GM10266 (cell line): ENCODE measurements around the gene SIRT1.

Experiments
- DNase-seq: peaks from one replicate; pipeline ENCODE4 v3.0.0; 2012; ENCODE audit errors: extremely low spot score
- TF ChIP-seq, protein P1 (sequence below): IDR thresholded peaks from 2 replicates; pipeline ENCODE4 v1.5.1; 2012; ENCODE audit warnings: mild to moderate bottlenecking, low read depth; ENCODE audit not compliant: control insufficient read depth, insufficient read depth; ENCODE audit errors: missing control alignments

The SIRT1 gene

DNA sequence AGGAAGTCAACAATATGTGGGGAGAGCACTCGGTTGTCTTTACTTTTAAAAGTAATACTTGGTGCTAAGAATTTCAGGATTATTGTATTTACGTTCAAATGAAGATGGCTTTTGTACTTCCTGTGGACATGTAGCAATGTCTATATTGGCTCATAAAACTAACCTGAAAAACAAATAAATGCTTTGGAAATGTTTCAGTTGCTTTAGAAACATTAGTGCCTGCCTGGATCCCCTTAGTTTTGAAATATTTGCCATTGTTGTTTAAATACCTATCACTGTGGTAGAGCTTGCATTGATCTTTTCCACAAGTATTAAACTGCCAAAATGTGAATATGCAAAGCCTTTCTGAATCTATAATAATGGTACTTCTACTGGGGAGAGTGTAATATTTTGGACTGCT is 32.7 kb downstream of the SIRT1 start:
- no peak for DNase-seq
- TF ChIP-seq, protein P1, sequence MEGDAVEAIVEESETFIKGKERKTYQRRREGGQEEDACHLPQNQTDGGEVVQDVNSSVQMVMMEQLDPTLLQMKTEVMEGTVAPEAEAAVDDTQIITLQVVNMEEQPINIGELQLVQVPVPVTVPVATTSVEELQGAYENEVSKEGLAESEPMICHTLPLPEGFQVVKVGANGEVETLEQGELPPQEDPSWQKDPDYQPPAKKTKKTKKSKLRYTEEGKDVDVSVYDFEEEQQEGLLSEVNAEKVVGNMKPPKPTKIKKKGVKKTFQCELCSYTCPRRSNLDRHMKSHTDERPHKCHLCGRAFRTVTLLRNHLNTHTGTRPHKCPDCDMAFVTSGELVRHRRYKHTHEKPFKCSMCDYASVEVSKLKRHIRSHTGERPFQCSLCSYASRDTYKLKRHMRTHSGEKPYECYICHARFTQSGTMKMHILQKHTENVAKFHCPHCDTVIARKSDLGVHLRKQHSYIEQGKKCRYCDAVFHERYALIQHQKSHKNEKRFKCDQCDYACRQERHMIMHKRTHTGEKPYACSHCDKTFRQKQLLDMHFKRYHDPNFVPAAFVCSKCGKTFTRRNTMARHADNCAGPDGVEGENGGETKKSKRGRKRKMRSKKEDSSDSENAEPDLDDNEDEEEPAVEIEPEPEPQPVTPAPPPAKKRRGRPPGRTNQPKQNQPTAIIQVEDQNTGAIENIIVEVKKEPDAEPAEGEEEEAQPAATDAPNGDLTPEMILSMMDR = no peak

DNA sequence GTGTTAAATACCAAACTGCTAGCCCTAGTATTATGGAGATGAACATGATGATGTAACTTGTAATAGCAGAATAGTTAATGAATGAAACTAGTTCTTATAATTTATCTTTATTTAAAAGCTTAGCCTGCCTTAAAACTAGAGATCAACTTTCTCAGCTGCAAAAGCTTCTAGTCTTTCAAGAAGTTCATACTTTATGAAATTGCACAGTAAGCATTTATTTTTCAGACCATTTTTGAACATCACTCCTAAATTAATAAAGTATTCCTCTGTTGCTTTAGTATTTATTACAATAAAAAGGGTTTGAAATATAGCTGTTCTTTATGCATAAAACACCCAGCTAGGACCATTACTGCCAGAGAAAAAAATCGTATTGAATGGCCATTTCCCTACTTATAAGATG is 33.2 kb downstream of the SIRT1 start:
- TF ChIP-seq, protein P1 = no peak

DNA sequence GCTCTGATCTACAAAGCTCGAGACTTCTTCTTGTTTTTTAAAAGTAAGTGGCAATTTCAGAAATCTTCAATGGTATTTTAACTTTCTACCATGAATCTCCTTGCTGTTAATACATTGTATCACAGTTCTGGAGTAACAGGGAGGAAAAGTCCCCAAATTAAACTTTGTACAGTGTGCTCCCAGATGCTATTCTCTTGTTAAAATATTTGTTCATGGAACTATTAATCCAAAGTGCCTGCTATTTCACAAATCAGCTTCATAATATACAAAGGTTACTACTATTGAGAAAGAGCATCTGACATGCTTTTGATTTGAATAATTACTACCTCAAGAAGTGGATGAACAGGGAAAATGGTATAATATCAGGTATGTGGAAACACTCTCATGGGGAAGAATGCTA is 36.6 kb downstream of the SIRT1 start:
- DNase-seq = no peak
- TF ChIP-seq, protein P1 = no peak

More for the DNA sequence above, 33.2 kb downstream of the SIRT1 start:
- no peak for DNase-seq

DNA sequence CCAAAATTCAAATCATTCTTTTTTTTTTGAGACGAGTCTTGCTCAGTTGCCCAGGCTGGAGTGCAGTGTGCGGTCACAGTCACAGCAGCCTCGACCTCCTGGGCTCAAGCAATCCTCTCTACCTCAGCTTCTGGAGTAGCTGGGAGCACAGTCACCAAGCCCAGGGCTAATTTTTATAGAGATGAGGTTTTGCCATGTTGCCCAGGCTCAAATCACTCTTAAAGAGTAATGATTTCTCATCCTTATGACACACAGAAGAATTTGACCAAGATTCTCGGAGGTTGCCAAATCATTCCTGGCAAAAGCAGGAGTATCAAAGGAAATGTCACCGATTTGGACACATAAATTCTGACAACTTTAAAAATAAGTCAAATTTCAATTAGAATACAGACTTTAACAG is 39.1 kb downstream of the SIRT1 start:
- TF ChIP-seq, protein P1 = no peak
- DNase-seq = no peak

DNA sequence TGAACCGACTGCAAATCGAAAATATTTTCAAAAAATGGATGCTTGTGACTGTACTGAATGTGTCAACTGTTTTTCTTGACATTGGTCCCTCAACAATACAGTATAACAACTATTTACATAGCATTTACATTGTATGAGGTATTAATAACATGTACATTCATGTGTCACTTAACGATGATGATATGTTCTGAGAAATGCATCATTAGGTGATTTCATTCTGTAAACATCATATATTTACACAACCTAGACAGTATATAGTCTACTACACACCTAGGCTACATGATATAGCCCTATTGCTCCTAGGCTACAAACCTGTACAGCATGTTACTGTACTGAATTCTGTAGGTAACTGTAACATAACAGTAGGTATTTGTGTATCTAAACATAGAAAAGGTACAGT is 39.7 kb downstream of the SIRT1 start:
- TF ChIP-seq, protein P1 = no peak
- DNase-seq = no peak

DNA sequence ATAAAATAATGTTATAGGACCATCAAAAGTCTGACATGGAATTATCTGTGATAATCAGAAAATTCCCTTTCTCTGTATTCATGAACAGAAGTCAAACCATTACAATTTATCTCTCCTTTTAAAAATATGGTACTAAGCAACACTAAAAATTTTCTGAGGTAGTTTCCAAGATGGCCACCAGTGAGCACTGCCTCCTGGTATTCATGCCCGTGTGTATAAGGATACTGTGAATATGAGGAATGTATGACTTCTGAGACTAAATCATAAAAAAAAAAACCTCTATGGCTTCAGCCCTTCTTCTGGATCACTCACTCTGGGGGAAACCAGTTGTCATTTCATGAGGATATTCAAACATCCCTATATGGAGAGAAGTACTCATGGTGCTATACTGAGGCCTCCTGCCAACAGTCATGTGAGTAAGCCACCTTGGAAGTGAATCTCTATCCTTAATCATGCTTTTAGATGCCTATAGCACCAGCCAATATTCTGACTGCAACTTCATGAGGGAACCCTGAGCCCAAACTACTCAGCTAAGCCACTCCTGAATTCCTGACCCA is 41.1 kb downstream of the SIRT1 start:
- DNase-seq = no peak
- TF ChIP-seq, protein P1 = no peak

DNA sequence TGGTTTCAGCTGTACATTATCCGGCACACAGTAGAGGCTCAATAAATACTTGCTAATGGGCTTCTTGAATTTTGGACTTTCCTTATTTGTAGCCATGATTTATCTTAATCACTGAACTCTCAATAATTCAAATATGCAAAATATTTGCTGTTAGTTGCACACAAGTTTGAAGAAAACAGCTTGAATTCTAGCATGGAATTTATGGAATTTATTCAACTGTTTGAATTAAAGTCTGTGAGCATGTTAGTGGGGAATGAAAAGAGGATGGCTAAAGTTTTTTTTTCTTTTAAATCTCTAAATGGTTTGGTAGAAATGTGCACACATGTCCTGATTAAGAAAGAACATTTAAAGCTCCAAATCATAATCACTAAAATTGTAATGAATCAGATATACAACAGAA is 42.5 kb downstream of the SIRT1 start:
- no peak for DNase-seq
- TF ChIP-seq, protein P1 = no peak
